ENCODE results near the gene ASPDH. TPM values are rescaled to one million over a fixed set of nuclear protein-coding genes. Genes with fewer than 3 reads are reported as not detected.
A peak's percentile ranks its signal among the peaks of the same experiment; 100 is the strongest.

The ASPDH gene
- total RNA-seq, 1 experiment from 2014 or later, result not detected

DNA sequence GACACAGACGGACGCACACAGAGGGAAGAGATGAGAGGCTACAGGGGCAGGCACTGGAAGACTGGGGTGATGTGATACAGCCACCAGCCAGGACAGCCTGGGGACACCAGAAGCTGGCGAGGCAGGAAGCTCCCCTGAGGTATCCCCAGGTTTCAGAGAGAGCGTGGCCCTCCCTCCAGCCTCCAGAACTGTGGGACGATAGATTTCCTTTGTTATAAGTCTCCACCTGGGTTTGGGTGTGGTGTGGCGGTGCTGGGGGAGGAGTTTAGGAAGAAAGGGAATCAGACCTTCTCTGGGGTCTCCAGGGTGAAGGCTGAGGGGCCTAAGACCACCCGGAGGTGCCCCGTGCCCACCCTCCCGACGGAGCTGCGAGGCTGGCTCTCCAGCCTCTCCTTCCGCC, 2.7 kb upstream of the ASPDH start:
- H3K36me3 ChIP-seq, result no peaks in the 10 kb centered on the region
- no peak overlapping the region for H3K4me3 ChIP-seq
- no peaks in the 10 kb centered on the region for H3K4me1 ChIP-seq (replicated peaks)
- no peak for DNase-seq (ENCODE audit: low read depth in 1 of 2, low spot score in 2 of 2)
- H3K27ac ChIP-seq, result no peak overlapping the region
- H3K9me3 ChIP-seq (replicated peaks), result no peaks in the 10 kb centered on the region; the same call in 1 of the 2 replicates
- 0 out of 2 replicates have a peak, but pooled peaks cover 2% of the 10 kb centered on the region for H3K27me3 ChIP-seq (replicated peaks)

DNA sequence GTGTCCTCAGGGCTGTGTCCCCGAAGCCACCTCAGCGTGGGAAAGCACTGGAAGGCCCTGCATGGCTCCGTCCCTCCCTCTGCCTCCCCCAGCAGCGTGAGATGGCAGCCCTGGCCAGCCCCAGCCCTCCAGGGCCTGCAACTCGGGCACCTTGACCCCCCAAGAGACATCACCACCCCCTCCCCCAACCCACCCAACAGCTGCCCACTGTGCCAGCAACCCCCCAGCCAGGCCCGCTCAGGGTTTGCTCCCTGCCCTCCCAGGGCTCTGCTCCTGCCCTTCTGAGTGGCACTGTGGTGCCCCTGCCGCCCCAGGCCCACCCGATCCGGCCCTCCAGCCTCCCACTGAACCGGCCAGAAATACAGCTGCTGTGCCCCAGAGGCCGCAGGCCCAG, 1.5 kb upstream of the ASPDH start:
- Histone ChIP-seq H3K4me3 (no peak overlapping the region), H3K9me3 (replicated peaks) (no peaks in the 10 kb centered on the region; the same call in 1 of the 2 replicates), H3K27ac (no peak overlapping the region), H3K27me3 (replicated peaks) (0 out of 2 replicates have a peak, but pooled peaks cover 2% of the 10 kb centered on the region), H3K36me3 (0 out of 2 replicates have a peak, but pooled peaks cover 4% of the 10 kb centered on the region), H3K4me1 (replicated peaks) (peaks cover 5% of the 10 kb centered on the region)
- no peak for DNase-seq (ENCODE audit: low read depth in 1 of 2, low spot score in 2 of 2)

DNA sequence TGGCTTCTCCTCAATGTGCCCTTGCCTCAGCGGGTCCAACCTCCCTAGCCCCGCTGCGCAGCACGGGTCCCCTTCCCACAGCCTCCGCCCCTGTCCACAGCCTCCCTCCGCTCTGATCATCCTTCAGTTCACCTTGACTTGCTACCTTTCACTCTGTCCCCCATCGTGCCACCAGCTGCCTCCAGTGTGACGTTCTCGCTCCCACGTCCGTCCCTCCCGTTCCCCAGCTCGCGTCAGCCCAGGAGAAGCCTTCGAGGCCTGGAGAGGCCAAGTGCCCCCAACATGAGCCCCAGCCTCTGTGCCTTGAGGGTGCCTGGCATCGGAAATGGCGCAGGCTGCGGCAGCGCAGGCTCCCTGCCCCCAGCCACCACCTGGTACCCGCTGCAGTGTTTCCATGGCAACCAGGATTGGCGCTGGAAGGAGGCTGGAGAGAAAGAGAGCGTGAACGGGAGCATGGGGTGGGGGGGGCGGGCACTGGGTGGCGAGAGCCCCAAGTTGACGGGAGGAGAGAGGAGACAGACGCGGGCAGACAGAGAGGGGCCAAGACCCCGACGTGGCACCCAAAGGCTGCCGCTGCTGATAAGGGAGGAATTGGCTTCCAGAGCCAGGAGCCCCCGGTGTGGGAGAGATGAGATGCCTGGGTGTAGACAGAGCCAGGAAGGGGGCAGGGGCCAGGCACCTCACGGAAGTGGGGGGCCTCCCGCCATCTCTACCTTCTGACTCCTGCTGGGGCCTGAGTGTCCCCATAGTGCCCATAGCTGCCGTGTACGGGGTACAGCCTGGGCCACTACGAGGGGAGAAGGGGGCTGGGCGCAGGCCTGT, 844 bp upstream of the ASPDH start:
- H3K4me3 ChIP-seq, result no peak overlapping the region
- DNase-seq (ENCODE audit: low read depth in 1 of 2, low spot score in 2 of 2), result no peak
- H3K27me3 ChIP-seq (replicated peaks), result 0 out of 2 replicates have a peak, but pooled peaks cover 2% of the 10 kb centered on the region
- no peak overlapping the region for H3K27ac ChIP-seq
- H3K9me3 ChIP-seq (replicated peaks), result no peaks in the 10 kb centered on the region; the same call in 1 of the 2 replicates
- 0 out of 2 replicates have a peak, but pooled peaks cover 4% of the 10 kb centered on the region for H3K36me3 ChIP-seq
- H3K4me1 ChIP-seq (replicated peaks), result peaks cover 7% of the 10 kb centered on the region

DNA sequence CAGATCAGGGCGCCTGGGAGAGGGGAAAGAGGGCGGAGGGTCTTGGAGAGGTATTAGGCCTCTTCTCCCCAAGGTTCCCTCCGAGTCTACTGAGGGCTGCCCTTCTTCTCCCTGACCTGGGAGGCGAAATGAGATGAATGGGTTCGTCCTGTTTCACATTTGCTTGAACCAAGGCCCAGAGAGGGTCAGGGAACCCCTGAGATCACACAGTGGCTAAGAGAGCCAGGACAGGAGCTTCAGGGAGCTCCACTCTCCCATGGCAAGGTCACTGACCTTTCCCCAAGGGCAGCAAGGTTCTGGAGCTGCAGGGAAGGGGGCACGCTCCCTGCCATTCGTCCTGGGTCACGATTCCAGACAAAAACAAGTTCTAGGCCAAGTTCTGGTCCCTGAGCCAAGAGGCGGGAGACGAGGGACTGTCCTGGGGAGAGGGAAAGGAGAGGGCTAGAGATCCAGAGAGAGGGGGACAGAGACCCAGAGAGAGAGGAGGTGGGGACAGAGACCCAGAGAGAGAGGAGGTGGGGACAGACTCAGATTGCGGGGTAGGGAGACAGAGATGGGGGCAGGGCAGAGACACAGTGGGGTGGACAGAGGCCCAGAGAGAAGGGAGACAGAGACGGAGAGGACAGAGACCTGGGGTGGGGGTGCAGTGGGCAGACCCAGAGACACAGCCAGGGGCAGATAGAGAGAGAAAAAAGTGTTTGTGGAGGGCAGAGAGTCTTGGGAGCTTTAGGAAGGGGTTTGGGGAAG, 541 bp downstream of the ASPDH start:
- H3K36me3 ChIP-seq, result 0 out of 2 replicates have a peak, but pooled peaks cover 4% of the 10 kb centered on the region
- peaks cover 7% of the 10 kb centered on the region for H3K4me1 ChIP-seq (replicated peaks)
- no peaks in the 10 kb centered on the region for H3K9me3 ChIP-seq (replicated peaks)
- H3K27ac ChIP-seq, result no peak overlapping the region
- no peak overlapping the region for H3K4me3 ChIP-seq
- 0 out of 2 replicates have a peak, but pooled peaks cover 2% of the 10 kb centered on the region for H3K27me3 ChIP-seq (replicated peaks)
- DNase-seq (ENCODE audit: low read depth in 1 of 2, low spot score in 2 of 2), result no peak

DNA sequence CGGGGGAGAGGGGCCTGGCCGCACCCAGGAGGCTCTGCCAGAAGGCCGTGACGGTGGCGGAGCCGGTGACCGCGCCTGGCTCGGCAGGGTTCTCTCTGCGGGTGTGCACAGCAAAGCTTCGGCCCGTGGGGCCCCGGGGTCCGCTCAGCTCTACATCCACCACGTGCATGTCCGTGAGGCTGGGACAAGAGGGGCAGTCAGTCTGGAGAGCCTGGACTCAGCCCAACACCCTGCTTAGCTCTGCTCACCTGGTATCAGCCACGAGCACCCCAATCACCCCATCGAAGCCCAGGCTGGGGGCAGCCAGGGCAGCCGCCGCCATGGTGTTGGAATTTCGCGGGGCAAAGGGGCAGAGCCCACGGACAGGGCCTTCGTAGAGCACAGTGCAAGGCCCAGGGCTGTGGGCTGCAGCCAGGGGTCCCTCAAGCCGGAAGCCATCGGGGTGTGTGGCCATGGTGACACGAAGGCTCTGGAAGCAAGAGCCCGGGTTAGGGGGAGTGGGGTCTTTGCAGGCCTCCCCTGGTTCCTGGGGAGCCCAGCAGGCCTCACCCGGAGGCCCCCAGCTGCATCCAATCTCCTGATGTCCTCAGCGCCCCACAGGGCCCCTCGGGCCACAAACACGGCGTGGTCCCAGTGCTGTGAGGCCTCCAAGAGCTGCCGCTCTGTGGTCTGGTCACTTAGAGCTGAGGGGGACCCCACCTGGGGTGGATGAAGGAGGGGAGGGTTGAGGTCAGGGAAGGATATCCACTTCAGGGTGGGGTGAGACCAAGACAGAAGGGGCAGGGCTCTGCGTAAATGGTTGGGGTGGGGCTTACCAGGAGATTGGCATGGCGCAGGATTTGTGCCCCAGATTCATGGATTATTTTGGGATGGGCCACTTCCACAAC, 1.4 kb downstream of the ASPDH start:
- 0 out of 2 replicates have a peak, but pooled peaks cover 2% of the 10 kb centered on the region for H3K27me3 ChIP-seq (replicated peaks)
- no peak overlapping the region for H3K27ac ChIP-seq
- H3K4me1 ChIP-seq (replicated peaks), result peaks cover 7% of the 10 kb centered on the region
- DNase-seq (ENCODE audit: low read depth in 1 of 2, low spot score in 2 of 2), result no peak
- H3K36me3 ChIP-seq, result 0 out of 2 replicates have a peak, but pooled peaks cover 4% of the 10 kb centered on the region
- H3K9me3 ChIP-seq (replicated peaks), result no peaks in the 10 kb centered on the region
- H3K4me3 ChIP-seq, result no peak overlapping the region

DNA sequence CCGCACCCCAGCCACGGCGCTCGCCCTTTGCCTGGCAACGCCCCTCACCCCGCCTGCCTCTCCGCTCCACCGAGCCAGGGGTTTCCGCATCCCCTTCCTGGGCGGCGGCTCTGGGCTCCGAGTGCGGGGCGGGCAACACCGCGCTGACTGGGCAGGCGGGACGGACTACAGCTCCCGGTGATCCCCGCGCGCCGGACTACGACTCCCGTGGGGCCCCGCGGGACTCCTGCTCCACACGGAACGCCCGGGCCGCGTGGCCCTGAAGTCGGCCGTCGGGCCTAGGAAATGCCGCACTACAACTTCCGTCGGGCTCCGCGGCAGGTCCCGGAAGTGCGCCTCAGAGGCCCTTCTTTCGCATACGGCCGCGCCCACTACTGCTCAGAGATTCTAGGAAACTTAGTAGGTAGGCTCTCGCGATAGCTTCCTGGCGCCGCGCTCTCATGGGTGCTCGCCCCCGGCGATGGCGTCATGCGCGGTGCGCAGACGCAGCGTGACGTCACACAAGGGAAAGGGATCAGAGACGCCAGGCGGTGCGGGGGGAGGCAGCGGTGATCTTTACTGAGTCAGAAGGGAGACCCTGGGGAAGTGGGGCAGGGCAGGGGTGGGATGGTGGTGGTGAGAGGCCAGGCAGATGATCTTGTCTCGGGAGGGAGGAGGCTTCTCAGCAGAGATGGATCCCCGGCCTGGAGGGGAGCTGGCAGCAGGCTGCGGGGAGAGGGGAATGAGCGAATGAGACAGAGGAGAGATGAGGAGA, 2.5 kb downstream of the ASPDH start, which contains the start of gene JOSD2:
Gene JOSD2 (minus strand): TSS at position 123 of the 754 bp plus-strand sequence. CDS start 760 bp downstream, outside the sequence.
- peak within 1 kb of the TSS; percentile 57 for H3K4me3 ChIP-seq
- peak; percentile 95 to 98 for DNase-seq (ENCODE audit: low read depth in 1 of 2, low spot score in 2 of 2)
- 0 out of 2 replicates have a peak, but pooled peaks cover 2% of the 10 kb centered on the region for H3K27me3 ChIP-seq (replicated peaks)
- peak within 1 kb of the TSS; percentile 36 for H3K27ac ChIP-seq
- H3K36me3 ChIP-seq, result 0 out of 2 replicates have a peak, but pooled peaks cover 4% of the 10 kb centered on the region
- H3K9me3 ChIP-seq (replicated peaks), result no peaks in the 10 kb centered on the region
- peaks cover 7% of the 10 kb centered on the region for H3K4me1 ChIP-seq (replicated peaks)

DNA sequence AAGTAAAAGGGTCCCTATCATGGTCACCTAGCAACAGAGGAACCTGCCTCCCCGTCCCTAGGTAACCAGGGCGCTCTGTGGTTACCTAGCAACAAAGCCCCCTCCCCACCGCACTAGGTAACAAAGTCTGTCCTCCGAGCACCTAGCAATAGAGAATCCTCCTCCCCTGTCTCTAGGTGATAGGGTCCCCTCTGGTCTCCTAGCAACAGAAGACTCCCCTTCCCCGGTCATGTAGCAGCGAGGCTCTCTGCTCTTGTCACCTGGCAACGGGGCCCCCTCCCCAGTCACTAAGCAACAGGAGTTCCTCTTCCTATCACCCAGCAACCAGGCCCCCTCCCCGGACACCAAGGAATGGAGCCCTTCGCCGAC, 3.0 kb downstream of the ASPDH start:
- H3K27me3 ChIP-seq (replicated peaks), result 0 out of 2 replicates have a peak, but pooled peaks cover 2% of the 10 kb centered on the region
- peak overlapping the region; percentile 57 for H3K4me3 ChIP-seq
- no peak for DNase-seq (ENCODE audit: low read depth in 1 of 2, low spot score in 2 of 2)
- H3K9me3 ChIP-seq (replicated peaks), result no peaks in the 10 kb centered on the region
- peaks cover 7% of the 10 kb centered on the region for H3K4me1 ChIP-seq (replicated peaks)
- H3K36me3 ChIP-seq, result 0 out of 2 replicates have a peak, but pooled peaks cover 4% of the 10 kb centered on the region
- peak overlapping the region; percentile 36 for H3K27ac ChIP-seq

DNA sequence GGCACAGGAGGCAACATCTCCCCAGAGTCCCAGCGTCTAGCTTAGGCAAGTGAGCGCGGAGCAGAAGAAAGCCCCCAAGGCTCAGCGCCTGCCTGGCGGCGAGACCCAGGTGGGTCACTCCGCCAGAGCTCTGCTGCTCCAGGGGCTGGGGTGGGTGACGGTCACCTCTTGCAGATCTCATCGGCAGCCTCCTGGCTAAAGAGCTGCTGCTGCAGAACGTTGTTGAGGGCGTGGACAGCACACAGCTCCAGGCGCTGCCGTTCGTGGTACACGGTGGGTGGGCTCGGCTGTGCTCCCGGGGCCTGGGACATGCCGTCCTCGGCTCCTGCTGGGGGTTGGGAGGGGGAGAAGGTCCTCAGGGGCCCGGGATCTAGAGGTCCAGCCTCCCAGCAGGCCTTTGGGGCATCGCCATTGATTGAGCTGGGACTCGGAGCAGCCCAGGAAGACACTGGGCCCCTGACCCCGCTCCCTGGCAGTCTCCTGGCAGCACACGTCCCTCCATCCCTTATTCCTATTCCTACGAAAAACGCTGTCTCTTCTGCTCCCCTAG, 3.5 kb downstream of the ASPDH start:
- peaks cover 7% of the 10 kb centered on the region for H3K4me1 ChIP-seq (replicated peaks)
- no peak for DNase-seq (ENCODE audit: low read depth in 1 of 2, low spot score in 2 of 2)
- peak overlapping the region; percentile 57 for H3K4me3 ChIP-seq
- H3K27me3 ChIP-seq (replicated peaks), result 0 out of 2 replicates have a peak, but pooled peaks cover 2% of the 10 kb centered on the region
- H3K36me3 ChIP-seq, result 0 out of 2 replicates have a peak, but pooled peaks cover 4% of the 10 kb centered on the region
- H3K27ac ChIP-seq, result no peak overlapping the region
- no peaks in the 10 kb centered on the region for H3K9me3 ChIP-seq (replicated peaks)

DNA sequence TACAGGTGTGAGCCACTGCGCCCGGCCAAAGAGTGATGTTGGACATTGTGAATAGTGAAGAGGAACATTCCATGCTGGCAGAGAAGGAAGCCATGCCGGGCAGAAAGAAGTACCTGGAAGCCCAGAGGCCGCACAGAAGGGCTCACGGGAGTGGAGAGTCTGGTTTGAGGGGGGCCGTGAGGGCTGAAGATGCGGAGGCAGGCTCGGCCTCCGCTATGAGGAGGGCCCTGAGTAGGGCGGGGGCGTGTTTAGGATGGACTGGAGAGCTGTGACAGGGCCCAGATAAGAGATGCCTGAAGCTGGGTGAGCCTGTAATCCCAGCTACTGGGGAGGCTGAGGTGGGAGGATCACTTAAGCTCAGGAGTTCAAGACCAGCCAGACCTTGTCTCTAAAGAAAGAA, 4.3 kb downstream of the ASPDH start:
- DNase-seq (ENCODE audit: low read depth in 1 of 2, low spot score in 2 of 2), result no peak
- Histone ChIP-seq H3K27ac (no peak overlapping the region), H3K27me3 (replicated peaks) (0 out of 2 replicates have a peak, but pooled peaks cover under 1% of the 10 kb centered on the region), H3K4me1 (replicated peaks) (peaks cover 7% of the 10 kb centered on the region), H3K9me3 (replicated peaks) (no peaks in the 10 kb centered on the region), H3K36me3 (0 out of 2 replicates have a peak, but pooled peaks cover 4% of the 10 kb centered on the region), H3K4me3 (no peak overlapping the region)

DNA sequence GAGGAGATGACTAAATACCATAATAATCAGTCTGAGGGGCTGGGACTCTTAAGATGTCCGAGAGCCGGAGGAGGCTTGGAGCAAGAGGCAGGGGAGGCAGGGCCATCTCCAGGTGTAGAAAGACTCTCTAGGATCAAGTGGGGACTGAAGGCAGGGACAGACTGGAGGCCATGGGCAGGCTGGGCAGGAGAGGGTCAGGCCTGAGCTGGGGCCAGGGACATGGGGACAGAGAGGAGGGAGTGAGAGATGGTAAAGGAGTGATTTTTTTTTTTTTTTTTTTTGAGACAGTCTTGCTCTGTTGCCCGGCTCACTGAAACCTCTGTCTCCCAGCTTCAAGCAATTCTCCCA, 4.9 kb downstream of the ASPDH start:
- Histone ChIP-seq H3K36me3 (0 out of 2 replicates have a peak, but pooled peaks cover 4% of the 10 kb centered on the region), H3K27me3 (replicated peaks) (no peaks in the 10 kb centered on the region), H3K4me1 (replicated peaks) (peaks cover 7% of the 10 kb centered on the region), H3K27ac (no peak overlapping the region), H3K4me3 (no peak overlapping the region), H3K9me3 (replicated peaks) (no peaks in the 10 kb centered on the region)
- DNase-seq (ENCODE audit: low read depth in 1 of 2, low spot score in 2 of 2), result no peak

DNA sequence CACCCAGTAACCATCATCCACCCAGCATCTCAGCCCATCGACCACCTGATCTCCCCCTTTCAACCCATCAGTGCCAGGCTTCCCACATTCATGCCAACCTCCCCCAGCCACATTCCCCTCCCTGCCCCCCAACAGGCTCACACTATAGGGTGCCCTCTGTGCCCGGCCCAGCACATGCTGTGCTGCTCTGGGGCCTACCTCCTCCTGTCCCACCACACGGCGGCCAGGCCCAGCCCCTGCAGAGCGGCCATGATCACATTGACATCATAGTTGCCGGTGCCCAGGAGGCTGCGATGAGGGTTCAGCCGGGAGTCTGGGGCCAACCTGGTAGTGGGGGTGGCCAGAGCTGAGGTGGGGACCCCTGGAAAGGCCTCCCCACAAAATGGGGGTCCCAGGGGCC, 6.3 kb downstream of the ASPDH start:
- Histone ChIP-seq H3K27ac (no peak overlapping the region), H3K36me3 (0 out of 2 replicates have a peak, but pooled peaks cover 4% of the 10 kb centered on the region), H3K9me3 (replicated peaks) (no peaks in the 10 kb centered on the region), H3K27me3 (replicated peaks) (no peaks in the 10 kb centered on the region), H3K4me1 (replicated peaks) (peaks cover 7% of the 10 kb centered on the region), H3K4me3 (no peak overlapping the region)
- no peak for DNase-seq (ENCODE audit: low read depth in 1 of 2, low spot score in 2 of 2)

DNA sequence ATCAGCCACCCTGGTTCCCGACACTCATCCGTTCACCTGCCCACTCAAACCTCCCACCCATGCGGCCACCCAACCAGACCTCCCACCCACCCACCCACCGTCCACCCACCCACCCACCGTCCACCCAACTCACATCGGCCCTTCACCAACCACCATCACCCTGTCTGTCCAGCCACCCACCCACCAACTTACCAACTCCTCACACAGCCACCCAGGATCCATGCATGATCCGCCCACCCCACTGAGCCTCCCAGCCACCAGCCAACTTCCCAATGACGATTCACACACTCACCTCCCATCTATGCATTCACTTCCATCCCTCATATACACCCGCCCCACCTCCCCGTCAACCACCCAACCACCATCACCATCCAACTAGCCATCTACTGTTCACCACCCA, 7.0 kb downstream of the ASPDH start:
- H3K4me1 ChIP-seq (replicated peaks), result peaks cover 7% of the 10 kb centered on the region
- H3K27ac ChIP-seq, result no peak overlapping the region
- no peak overlapping the region for H3K4me3 ChIP-seq
- no peak for DNase-seq (ENCODE audit: low read depth in 1 of 2, low spot score in 2 of 2)
- no peaks in the 10 kb centered on the region for H3K9me3 ChIP-seq (replicated peaks)
- 0 out of 2 replicates have a peak, but pooled peaks cover 4% of the 10 kb centered on the region for H3K36me3 ChIP-seq
- H3K27me3 ChIP-seq (replicated peaks), result no peaks in the 10 kb centered on the region
